HG03066 (cell line): ENCODE data around the gene CCNI2.

Source experiments
- ATAC-seq: cut with Tn5 transposase; IDR thresholded peaks from one replicate; pipeline ENCODE4 v1.9.1; 2021; ENCODE audit warnings: low read depth; ENCODE audit not compliant: unreplicated experiment

The CCNI2 gene

GRCh38 chr5:132746954-132747615 lies at the start of gene CCNI2:
Gene CCNI2, plus strand, starts transcription at chr5:132747426. Its CDS starts 70 bp downstream, at chr5:132747496.
- no peak for ATAC-seq

DNA sequence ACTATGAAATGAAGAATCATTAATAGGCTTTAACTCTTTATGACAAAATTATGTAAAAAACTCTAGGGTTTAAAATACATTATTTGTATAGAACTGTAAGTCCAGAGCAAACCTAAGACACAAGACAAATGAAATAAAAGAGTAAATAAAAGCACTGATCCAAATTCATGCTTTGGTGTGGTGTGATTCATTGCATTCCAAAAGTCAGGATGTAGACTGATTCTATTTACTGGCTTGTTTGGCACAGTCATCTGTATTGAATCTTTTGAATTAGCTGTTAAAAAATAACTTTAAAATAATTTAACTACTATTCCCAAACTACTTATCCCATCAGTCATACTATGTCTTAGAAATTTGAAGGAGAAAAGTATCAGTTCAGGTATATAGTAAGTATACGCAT lies 42.4 kb upstream of the CCNI2 start:
- no peak for ATAC-seq

- no peak for ATAC-seq
Observed at GRCh38 chr5:132708645-132709044, 38.6 kb upstream of the CCNI2 start.

- no peak for ATAC-seq
Observed at GRCh38 chr5:132714456-132715307, 32.5 kb upstream of the CCNI2 start.

DNA sequence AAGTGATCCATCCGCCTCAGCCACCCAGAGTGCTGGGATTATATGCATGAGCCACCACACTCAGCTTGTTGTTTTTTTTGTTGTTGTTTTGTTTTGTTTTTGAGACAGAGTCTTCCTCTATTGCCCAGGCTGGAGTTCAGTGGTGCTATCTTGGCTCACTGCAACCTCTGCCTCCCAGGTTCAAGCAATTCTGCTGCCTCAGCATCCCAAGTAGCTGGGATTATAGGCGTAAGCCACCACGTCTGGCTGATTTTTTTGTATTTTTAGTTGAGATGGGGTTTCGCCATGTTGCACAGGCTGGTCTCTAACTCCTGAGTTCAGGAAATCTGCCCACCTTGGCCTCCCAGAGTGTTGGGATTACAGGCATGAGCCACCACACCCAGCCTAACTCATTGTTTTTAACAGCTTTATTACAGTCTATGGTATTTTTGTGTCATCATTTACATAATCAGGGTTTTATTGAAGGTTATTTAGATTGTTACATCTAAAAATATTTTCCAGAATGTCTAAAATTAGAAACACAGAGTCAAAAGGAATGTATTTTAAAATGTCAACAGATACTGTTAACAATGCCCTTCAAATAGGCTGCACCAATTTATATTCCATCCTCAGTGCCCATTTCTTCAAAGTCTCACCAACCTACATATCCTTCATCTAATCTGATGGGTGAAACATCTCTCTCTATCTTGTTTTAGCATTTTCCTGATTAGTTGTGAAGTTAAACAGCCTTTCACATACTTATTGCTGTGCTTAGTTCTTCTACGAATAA lies 28.5 kb upstream of the CCNI2 start:
- ATAC-seq, result no peak

- ATAC-seq, result no peak
Observed at GRCh38 chr5:132725745-132726144, 21.5 kb upstream of the CCNI2 start.

GRCh38 chr5:132729896-132730295 lies 17.3 kb upstream of the CCNI2 start:
- ATAC-seq, result no peak

- ATAC-seq, result no peak
Observed at GRCh38 chr5:132733499-132734148, 13.6 kb upstream of the CCNI2 start.

- ATAC-seq, result no peak
Observed at GRCh38 chr5:132734687-132735086, 12.5 kb upstream of the CCNI2 start.

- peak; percentile 91 for ATAC-seq
Observed at GRCh38 chr5:132736853-132737833, 10.1 kb upstream of the CCNI2 start, which contains the start of gene KIF3A. Gene KIF3A, minus strand, starts transcription at chr5:132737546. Its CDS starts 127 bp downstream, at chr5:132737419.

DNA sequence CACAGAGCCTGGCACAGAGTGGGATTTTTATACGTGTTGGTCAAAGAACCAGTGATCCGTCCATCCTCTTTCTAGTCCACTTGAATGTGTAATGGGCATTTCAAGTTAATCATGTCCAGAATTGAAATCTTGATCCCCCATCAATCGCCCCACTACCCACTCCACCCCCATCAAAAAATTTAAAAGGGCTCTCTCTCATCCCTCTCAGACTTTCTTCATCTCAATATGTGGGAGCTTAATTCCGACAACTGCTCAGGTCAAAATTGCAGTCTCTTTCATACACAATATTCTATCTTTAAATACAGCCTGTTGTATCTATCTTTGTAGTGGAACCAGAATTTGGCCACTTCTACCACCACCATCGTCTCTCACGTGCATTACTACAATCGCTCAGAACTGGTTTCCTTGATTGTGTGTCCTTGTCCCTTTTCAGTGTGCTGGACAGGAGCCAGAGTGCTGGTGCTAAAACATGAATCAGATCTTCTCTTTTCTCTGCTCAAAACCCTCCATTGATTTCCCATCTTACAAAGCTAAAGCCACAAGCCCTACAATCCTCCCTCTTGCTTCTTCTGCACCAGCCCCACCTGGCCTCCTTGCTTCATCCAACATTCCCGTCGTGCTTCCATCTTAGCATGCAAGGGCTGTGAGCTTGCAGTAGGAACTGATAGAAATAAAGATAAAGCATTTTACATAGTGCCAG lies 9.1 kb upstream of the CCNI2 start:
- no peak for ATAC-seq

DNA sequence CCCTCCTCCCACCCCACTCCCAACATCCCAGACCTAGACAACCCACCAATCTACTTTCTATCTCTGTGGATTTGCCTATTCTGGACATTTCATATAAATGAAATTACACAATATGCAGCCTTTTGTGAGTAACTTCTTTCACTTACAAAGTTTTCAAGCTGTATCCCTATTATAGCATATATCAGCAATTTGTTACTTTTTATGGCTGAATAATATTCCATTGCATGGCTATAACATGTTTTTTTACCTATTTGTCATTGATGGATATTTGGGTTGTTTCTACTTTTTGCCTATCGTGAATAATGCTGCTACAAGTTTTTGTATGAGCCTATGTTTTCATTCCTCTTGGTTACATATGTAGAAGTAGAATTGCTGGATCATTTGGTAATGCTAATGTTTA lies 8.0 kb upstream of the CCNI2 start:
- ATAC-seq, result no peak

DNA sequence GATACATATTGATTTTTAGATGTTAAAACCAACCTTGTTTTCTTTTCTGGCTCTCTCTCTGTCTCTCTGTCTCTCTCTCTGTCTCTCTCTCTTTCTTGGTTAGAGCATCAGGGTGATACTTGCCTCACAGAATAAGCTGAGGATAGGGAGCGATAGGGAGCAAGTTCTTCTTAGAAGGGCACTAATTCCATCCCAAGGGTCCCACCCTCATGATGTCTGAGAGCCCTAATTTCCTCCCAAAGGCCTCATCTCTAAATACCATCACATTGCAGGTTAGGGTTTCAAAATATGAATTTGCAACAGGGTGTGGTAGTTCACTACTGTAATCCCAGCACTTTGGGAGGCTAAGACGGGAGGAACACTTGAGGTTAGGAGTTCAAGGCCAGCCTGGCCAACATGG lies 5.1 kb upstream of the CCNI2 start:
- no peak for ATAC-seq

DNA sequence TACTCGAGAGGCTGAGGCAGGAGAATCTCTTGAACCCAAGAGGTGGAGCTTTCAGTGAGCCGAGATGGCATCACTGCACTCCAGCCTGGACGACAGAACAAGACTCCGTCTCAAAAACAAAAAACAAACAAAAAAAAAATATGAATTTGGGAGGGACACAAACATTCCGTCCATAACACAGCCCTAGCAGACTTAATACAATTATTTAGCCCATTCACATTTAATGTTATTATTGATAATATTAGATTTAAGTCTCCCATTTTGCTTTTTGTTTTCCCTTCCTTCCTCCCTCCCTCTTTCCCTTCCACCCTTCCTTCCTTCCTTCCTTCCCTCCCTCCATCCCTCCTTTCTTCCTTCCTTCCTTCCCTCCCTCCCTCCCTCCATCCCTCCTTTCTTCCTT lies 4.6 kb upstream of the CCNI2 start:
- no peak for ATAC-seq

DNA sequence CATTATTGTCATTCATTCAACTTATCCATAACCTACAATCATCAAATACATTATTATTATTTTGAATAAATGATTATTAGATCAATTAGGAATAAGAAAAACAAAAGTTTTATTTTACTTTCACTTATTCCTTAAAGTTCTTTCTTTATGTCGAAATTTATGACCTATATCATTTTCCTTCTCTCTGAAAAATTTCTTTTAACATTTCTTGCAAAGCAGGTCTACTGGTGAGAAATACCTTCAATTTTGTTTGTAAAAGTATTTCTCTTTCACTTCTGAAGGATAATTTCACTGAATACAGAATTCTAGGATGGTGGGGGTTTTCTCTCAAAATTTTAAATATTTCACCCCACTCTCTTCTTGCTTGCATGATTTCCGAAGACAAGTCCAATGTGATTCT lies 2.6 kb upstream of the CCNI2 start:
- no peak for ATAC-seq

DNA sequence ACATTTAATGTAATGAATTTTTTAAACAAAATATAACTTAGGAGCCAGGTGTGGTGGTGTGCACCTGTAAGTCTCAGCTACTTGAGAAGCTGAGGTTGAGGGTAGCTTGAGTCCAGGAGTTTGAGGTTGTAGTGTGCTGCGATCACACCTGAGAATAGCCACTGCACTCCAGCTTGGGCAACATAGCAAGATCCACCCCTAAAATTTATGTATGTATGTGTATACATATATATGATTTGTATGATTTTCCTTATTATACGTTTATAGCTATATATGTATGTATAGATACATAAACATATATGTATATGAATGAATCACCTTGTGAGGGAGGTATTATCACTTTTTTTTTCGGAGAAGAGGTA lies 653 bp upstream of the CCNI2 start:
- ATAC-seq, result no peak

DNA sequence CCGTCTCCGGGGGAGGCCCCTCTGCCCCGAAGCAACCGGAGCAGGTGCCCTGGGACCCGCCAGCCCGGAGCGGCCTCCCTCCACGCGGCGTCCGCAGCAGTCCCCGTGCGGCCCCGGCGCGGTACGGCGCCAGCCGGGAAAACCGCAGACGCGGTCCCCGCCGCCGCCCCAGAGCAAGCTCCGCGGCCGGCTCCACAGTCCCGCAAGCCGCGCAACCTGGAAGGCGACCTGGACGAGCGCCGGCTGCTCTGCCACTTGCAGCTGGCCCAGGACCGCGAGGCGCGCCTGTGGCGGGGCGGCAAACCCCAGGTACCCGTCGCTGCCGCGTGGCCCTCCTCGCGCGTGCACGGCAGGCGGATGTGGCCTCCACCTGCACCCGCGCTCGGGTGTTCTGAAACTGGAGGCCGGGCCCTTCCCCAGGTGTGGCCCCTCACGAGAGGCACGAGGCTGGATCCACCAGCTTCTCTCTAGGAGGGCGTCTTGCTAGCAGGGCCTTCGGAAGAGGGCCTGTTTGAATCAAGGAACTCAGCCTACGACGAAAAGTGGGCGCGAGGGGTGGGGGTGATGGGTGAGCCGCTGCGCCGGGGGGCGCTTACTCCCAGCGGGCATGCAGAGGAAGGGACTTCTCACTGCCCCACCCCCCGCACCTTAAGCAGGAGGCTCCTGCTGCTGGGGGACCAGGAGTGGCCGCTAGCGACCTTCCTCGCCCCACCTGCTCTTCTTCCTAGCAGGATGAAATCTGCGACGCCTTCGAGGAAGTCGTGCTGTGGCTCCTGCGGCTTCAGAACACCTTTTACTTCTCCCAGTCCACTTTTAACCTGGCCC lies 602 bp downstream of the CCNI2 start:
- no peak for ATAC-seq

DNA sequence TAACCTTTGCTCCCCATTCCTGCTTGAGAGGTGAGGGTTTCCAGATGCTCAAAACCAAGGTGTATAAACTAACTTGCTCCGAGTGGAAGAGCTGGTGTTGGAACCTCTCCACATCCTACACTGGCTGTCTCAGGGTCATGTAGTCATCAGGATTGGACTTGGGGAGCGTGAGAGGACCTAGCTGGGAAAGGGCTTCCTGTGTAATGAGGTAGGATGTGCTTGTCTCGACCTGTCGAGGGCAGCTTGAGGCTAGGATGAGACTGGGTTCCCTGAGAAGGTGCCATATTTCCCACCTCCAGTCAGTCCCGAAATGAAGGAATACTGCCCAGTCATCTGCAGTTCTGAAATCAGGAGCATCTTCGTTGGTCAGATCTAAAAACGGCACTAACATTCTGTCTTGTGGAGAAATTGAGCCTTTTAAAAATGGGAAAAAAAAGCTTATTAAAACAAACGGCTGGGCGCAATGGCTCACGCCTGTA lies 1.3 kb downstream of the CCNI2 start:
- no peak for ATAC-seq
